K562 (cell line): ENCODE data around the gene TFRC. TPM values are rescaled to one million over a fixed set of nuclear protein-coding genes. Genes with fewer than 3 reads are reported as not detected.
A peak's percentile ranks its signal among the peaks of the same experiment; 100 is the strongest.

Experiments
- ATAC-seq: fragments of 200-7000 bp; cut with Tn5 transposase; 3 replicates; pipeline ENCODE4 v1.9.1; 2020; ENCODE audit warnings: moderate library complexity
- BruUV-seq: library from RNA; stranded (reverse); fragments of 400-500 nt; replicated peaks from 2 replicates; lab custom pipeline; 2021; lab: Mats Ljungman, UMichigan
- CTCF ChIA-PET: fragments of 300-600 bp; formaldehyde crosslinking; extraction: SDS; loops from one replicate; lab custom pipeline; 2021; ENCODE audit warnings: low intra/inter-chr PET ratio; lab: Yijun Ruan, JAX
- POLR2A ChIA-PET: fragments of 300-600, 350-650 bp; sonication (Branson Sonifier 250); formaldehyde crosslinking; extraction: SDS; loops from one replicate; lab custom pipeline; 2021; ENCODE audit warnings: antibody characterized with exemption, inconsistent platforms; lab: Yijun Ruan, JAX
- DNase-seq, 4 experiments: peaks; one replicate each; pipeline versions ENCODE4 v3.0.0 to v3.0.0-alpha.2; 2011 to 2018; ENCODE audit warnings: low spot score in 3 of 4, mixed read lengths in 3 of 4; ENCODE audit errors: extremely low read depth in 1 of 4
- FAIRE-seq: peaks from 2 replicates; lab custom pipeline; 2011; peaks lifted over from hg19 to GRCh38; lab: Jason Lieb, UNC
- H2AFZ ChIP-seq: 2 replicates; pipeline ENCODE4 v1.6.0; 2011; ENCODE audit warnings: low read depth, low read length, control low read depth, inconsistent platforms
- H3K27ac ChIP-seq: fragments of 200-600 bp; 3 replicates; pipeline ENCODE4 v1.8.0; 2011; ENCODE audit warnings: low read depth, mild to moderate bottlenecking, control low read depth, inconsistent platforms, low read length, moderate library complexity, mixed read lengths; ENCODE audit errors: extremely low read depth
- H3K27me3 ChIP-seq, 2 experiments: fragments of 300-600 bp in 1 of 2; 2 replicates in 1 of 2; 3 replicates in 1 of 2; pipeline versions ENCODE4 v1.6.0 to v1.8.0; 2011; ENCODE audit warnings: inconsistent platforms in 2 of 2, low read length in 2 of 2, mild to moderate bottlenecking in 1 of 2, mixed read lengths in 1 of 2, moderate library complexity in 1 of 2; ENCODE audit not compliant: control insufficient read depth in 2 of 2, insufficient read depth in 2 of 2
- H3K36me3 ChIP-seq: fragments of 300-600 bp; 3 replicates; pipeline ENCODE4 v1.8.0; 2011; ENCODE audit warnings: mild to moderate bottlenecking, low read length, inconsistent platforms; ENCODE audit not compliant: control insufficient read depth, insufficient read depth
- H3K4me1 ChIP-seq, 2 experiments: fragments of 200-600 bp in 1 of 2; replicated peaks in 1 of 2; 2 replicates in 1 of 2; 3 replicates in 1 of 2; pipeline versions ENCODE4 v1.5.1 to v1.8.0; 2011; ENCODE audit warnings: inconsistent platforms in 2 of 2, low read length in 2 of 2, mild to moderate bottlenecking in 1 of 2, mixed read lengths in 1 of 2, moderate library complexity in 1 of 2; ENCODE audit not compliant: control insufficient read depth in 2 of 2, insufficient read depth in 2 of 2
- H3K4me2 ChIP-seq: 2 replicates; pipeline ENCODE4 v1.6.1; 2011; ENCODE audit warnings: low read length, control low read depth, inconsistent platforms, mixed read lengths; ENCODE audit not compliant: insufficient read depth
- H3K4me3 ChIP-seq: fragments of 200-600 bp; sonication (generic), shearing (Covaris generic); 2 replicates; pipeline ENCODE4 v1.5.1; 2016; ENCODE audit warnings: control low read depth, inconsistent platforms
- H3K79me2 ChIP-seq: fragments of 200-600 bp; 3 replicates; pipeline ENCODE4 v1.8.0; 2011; ENCODE audit warnings: low read length, inconsistent platforms; ENCODE audit not compliant: control insufficient read depth, insufficient read depth
- H3K9ac ChIP-seq, 2 experiments: 2 replicates each; pipeline versions ENCODE4 v1.6.0 to v1.6.1; 2011; ENCODE audit warnings: low read depth in 2 of 2, low read length in 2 of 2, control low read depth in 1 of 2, inconsistent platforms in 1 of 2, mild to moderate bottlenecking in 1 of 2, mixed read lengths in 1 of 2; ENCODE audit not compliant: insufficient read depth in 1 of 2
- H3K9me1 ChIP-seq: one replicate; pipeline ENCODE4 v1.6.0; 2011; ENCODE audit warnings: inconsistent platforms, mild to moderate bottlenecking, low read length, moderate library complexity; ENCODE audit not compliant: control insufficient read depth, insufficient read depth
- H3K9me3 ChIP-seq: replicated peaks from 2 replicates; pipeline ENCODE4 v1.5.1; 2011; ENCODE audit warnings: low read depth, low read length, inconsistent platforms; ENCODE audit not compliant: control insufficient read depth, insufficient read depth
- H4K20me1 ChIP-seq: replicated peaks from 2 replicates; pipeline ENCODE4 v1.6.1; 2011; ENCODE audit warnings: low read length, inconsistent platforms, mixed read lengths; ENCODE audit not compliant: control insufficient read depth, insufficient read depth
- MEIS2 ChIP-seq: fragments of 450-650 bp; IDR thresholded peaks from 2 replicates; pipeline ENCODE4 v1.6.1; 2014; ENCODE audit warnings: mild to moderate bottlenecking; ENCODE audit not compliant: partially characterized antibody
- POLR2A ChIP-seq: fragments of 450-650 bp; conservative IDR thresholded peaks from 2 replicates; pipeline ENCODE4 v1.6.1; 2016
- ZNF174 ChIP-seq: fragments of 250-450 bp; sonication (Bioruptor Pico); IDR thresholded peaks from 2 replicates; pipeline ENCODE4 v1.4.0; 2020; ENCODE audit warnings: mild to moderate bottlenecking
- ZNF263 ChIP-seq: sonication (generic); formaldehyde crosslinking; IDR thresholded peaks from 2 replicates; pipeline ENCODE4 v1.8.0; 2022; ENCODE audit warnings: mild to moderate bottlenecking, missing genetic modification reagents, borderline replicate concordance
- ZNF77 ChIP-seq: fragments of 250-450 bp; sonication (Bioruptor Pico); IDR thresholded peaks from 2 replicates; pipeline ENCODE4 v1.5.0; 2020
- WGBS: fragments of 100-300 bp; shearing (Covaris generic); methylation state at CpG from one replicate; pipeline ENCODE4 v1.1.6; 2016; ENCODE audit warnings: low coverage, mixed read lengths; ENCODE audit not compliant: insufficient coverage; ENCODE audit errors: missing lambda C conversion rate; 5-methylcytosine and 5-hydroxymethylcytosine counted together
- in situ Hi-C: fragments of 300-500 bp; cut with MboI; formaldehyde crosslinking; loops from 4 replicates; pipeline ENCODE4 v1.15.0; 2018; ENCODE audit warnings: inconsistent platforms, mixed read lengths
- intact Hi-C: fragments of 100-400 bp; cut with micrococcal nuclease; formaldehyde crosslinking; loops from 2 replicates; pipeline ENCODE4 v1.14.2; 2022
- polyA plus RNA-seq, 8 experiments: library from polyadenylated mRNA; depleted of rRNA in 4 of 8; stranded (reverse) in 5 of 8; unstranded in 3 of 8; fragments of >200 nt; fragmentation: Nextera tagmentation in 2 of 8; fragmentation: Illumina TruSeq in 1 of 8; extraction: Ambion mirVana in 2 of 8; extraction: Trizol in 1 of 8; gene quantifications; 2 replicates each; pipeline versions ENCODE4 v1.2.1 to v1.2.3, GENCODE V29; 2011 to 2014; ENCODE audit warnings: inconsistent platforms in 1 of 8, missing spikeins in 1 of 8
- total RNA-seq, 7 experiments: library from RNA; depleted of rRNA in 6 of 7; stranded (reverse); fragments of >200 nt in 6 of 7; fragmentation: Illumina TruSeq in 2 of 7; extraction: Trizol in 2 of 7; gene quantifications; 2 replicates each; pipeline versions ENCODE4 v1.2.1 to v1.2.3, GENCODE V29; 2011 to 2021; ENCODE audit warnings: low replicate concordance in 1 of 7
- TF ChIP-seq, protein P1 (sequence below), 2 experiments: IDR thresholded peaks in 1 of 2; conservative IDR thresholded peaks in 1 of 2; 2 replicates each; pipeline ENCODE4 v1.6.1; 2016; ENCODE audit warnings: low read depth in 2 of 2, mild to moderate bottlenecking in 1 of 2, missing compliant biosample characterization in 1 of 2, missing genetic modification characterization in 1 of 2, moderate library complexity in 1 of 2

The TFRC gene
- total and polyA plus RNA-seq, 9 of the 15 experiments (the other 6 are each of a cell fraction or from before 2014, with no cell fraction given): 149 to 679 (median 332) TPM

DNA sequence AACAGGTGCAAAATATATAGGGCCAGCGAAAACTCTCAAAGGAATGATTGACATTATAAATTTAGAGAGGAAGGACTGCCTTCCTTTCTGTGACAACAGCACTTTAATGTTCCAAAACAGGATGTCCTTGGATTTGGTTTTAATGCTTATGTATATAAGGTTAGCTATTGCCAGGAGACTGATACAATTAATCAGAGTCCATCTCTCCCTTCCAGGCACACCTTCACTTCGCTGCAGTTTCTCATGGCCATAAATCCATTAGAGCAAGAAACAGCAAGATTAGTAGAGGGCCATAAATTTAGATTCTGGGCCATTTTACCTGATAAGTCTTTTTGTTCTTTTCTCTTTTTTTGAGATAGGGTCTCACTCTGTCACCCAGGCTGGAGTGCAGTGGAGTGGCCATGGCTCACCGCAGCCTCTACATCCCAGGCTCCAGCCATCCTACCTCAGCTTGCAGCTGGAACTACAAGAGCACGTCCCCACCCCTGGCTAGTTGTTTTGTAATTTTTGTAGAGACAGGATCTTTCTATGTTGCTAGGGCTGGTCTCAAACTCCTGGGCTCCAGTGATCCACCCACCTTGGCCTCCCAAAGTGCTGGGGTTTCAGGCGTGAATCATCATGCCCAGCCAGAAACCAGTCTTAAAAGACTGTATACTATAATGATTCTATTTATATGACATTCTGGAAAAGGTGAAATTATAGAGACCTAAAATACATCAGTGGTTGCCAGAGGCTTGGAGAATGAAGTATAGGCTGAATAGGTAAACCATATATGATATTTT is 15.7 kb upstream of the TFRC start:
- H3K9me1 ChIP-seq: no peaks in the 10 kb centered on the region
- 42% methylated on average over 5 of the region's 5 CpGs for WGBS
- in situ Hi-C loops: no loop called here
- no peak overlapping the region; the same call in 1 of the 2 replicates for H2AFZ ChIP-seq
- H3K9ac ChIP-seq: no peak overlapping the region
- intact Hi-C loops: no loop called here
- ChIA-PET CTCF (no interaction called here), POLR2A (interaction anchor here (1.9 kb wide), 1 partner anchor 17 kb away, joined by 7 read pairs; no protein-coding TSS in a partner anchor)
- H3K27me3 ChIP-seq: no peaks in the 10 kb centered on the region
- H3K4me1 ChIP-seq: peaks cover 3 to 4% of the 10 kb centered on the region in 2 experiments; a peak in 3 of 5 replicates
- H3K4me3 ChIP-seq: no peak overlapping the region
- no peak overlapping the region for H3K27ac ChIP-seq
- no peaks in the 10 kb centered on the region for H3K79me2 ChIP-seq
- BruUV-seq: no TSS peak
- no peaks in the 10 kb centered on the region for H4K20me1 ChIP-seq
- H3K9me3 ChIP-seq: no peaks in the 10 kb centered on the region
- TF ChIP-seq ZNF174 (CRISPR knock-in tag) (no peak), POLR2A (no peak), MEIS2 (peak; percentile 36), ZNF77 (CRISPR knock-in tag) (no peak), ZNF263 (no peak)
- TF ChIP-seq, protein P1, sequence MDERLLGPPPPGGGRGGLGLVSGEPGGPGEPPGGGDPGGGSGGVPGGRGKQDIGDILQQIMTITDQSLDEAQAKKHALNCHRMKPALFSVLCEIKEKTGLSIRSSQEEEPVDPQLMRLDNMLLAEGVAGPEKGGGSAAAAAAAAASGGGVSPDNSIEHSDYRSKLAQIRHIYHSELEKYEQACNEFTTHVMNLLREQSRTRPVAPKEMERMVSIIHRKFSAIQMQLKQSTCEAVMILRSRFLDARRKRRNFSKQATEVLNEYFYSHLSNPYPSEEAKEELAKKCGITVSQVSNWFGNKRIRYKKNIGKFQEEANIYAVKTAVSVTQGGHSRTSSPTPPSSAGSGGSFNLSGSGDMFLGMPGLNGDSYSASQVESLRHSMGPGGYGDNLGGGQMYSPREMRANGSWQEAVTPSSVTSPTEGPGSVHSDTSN (CRISPR knock-in tag; IDR thresholded peaks at IDR 0.05; ENCODE audit: low read depth): no peak
- TF ChIP-seq, protein P1 (tag; conservative IDR thresholded peaks at IDR 0.05; ENCODE audit: low read depth): peak; percentile 49; the same call in 1 of the 2 replicates
- H3K36me3 ChIP-seq: no peaks in the 10 kb centered on the region
- FAIRE-seq: no peak
- peak; percentile 38 for ATAC-seq
- H3K4me2 ChIP-seq: no peak overlapping the region
- no peak for DNase-seq
